PC-3 (cell line): ENCODE measurements around the gene MCAT. TPM values are rescaled to one million over a fixed set of nuclear protein-coding genes. Genes with fewer than 3 reads are reported as not detected.

Experiments used
- ATAC-seq: fragments of 200-7000 bp; cut with Tn5 transposase; 2 replicates; pipeline ENCODE4 v1.9.1; 2020; ENCODE audit warnings: mild to moderate bottlenecking, moderate library complexity
- BruUV-seq: library from RNA; stranded (reverse); fragments of 400-500 nt; replicated peaks from 2 replicates; lab custom pipeline; 2021; lab: Mats Ljungman, UMichigan
- CTCF ChIA-PET: fragments of 300-600 bp; sonication (Branson Sonifier 250); formaldehyde crosslinking; loops from one replicate; lab custom pipeline; 2022; ENCODE audit warnings: antibody characterized with exemption; lab: Charles Lee
- POLR2A ChIA-PET: fragments of 300-600 bp; sonication (Branson Sonifier 250); formaldehyde crosslinking; loops from one replicate; lab custom pipeline; 2022; ENCODE audit warnings: antibody characterized with exemption; ENCODE audit not compliant: unreplicated experiment; lab: Charles Lee
- DNase-seq: peaks from one replicate; pipeline ENCODE4 v3.0.0-alpha.2; 2015
- H2AFZ ChIP-seq: fragments of 300-600 bp; sonication (generic); 2 replicates; pipeline ENCODE4 v1.6.0; 2016; ENCODE audit warnings: antibody characterized with exemption, low read length
- H3F3A ChIP-seq: fragments of 300-600 bp; sonication (generic); one replicate; pipeline ENCODE4 v1.6.0; 2017; ENCODE audit warnings: antibody characterized with exemption, low read length, control low read depth, mild to moderate bottlenecking; ENCODE audit not compliant: unreplicated experiment
- H3K27ac ChIP-seq: fragments of 300-600 bp; sonication (generic); 2 replicates; pipeline ENCODE4 v1.5.1; 2016; ENCODE audit warnings: mild to moderate bottlenecking, low read length
- H3K27me3 ChIP-seq: fragments of 300-600 bp; sonication (generic); 2 replicates; pipeline ENCODE4 v1.6.1; 2016; ENCODE audit warnings: low read length, mixed read lengths
- H3K36me3 ChIP-seq: fragments of 300-600 bp; sonication (generic); 2 replicates; pipeline ENCODE4 v1.6.1; 2016; ENCODE audit warnings: low read depth, mixed run types, low read length, mixed read lengths
- H3K4me1 ChIP-seq: fragments of 300-600 bp; sonication (generic); 2 replicates; pipeline ENCODE4 v1.5.1; 2016; ENCODE audit warnings: low read length; ENCODE audit not compliant: insufficient read depth
- H3K4me2 ChIP-seq: fragments of 300-600 bp; sonication (generic); 2 replicates; pipeline ENCODE4 v1.6.0; 2016; ENCODE audit warnings: low read length
- H3K4me3 ChIP-seq: fragments of 300-600 bp; sonication (generic); 2 replicates; pipeline ENCODE4 v1.5.1; 2016; ENCODE audit warnings: mild to moderate bottlenecking, low read length, mixed read lengths
- H3K79me2 ChIP-seq: fragments of 300-600 bp; sonication (generic); 2 replicates; pipeline ENCODE4 v1.6.1; 2017; ENCODE audit warnings: low read length, mixed read lengths
- H3K9ac ChIP-seq: fragments of 300-600 bp; sonication (generic); 2 replicates; pipeline ENCODE4 v1.6.0; 2016; ENCODE audit warnings: mild to moderate bottlenecking, low read length
- H3K9me2 ChIP-seq: fragments of 300-600 bp; sonication (generic); replicated peaks from 2 replicates; pipeline ENCODE4 v1.6.1; 2016; ENCODE audit warnings: mixed run types, low read length, mixed read lengths
- H3K9me3 ChIP-seq: fragments of 300-600 bp; sonication (generic); 2 replicates; pipeline ENCODE4 v1.6.1; 2016; ENCODE audit warnings: low read length, mixed read lengths
- H4K20me1 ChIP-seq: fragments of 300-600 bp; sonication (generic); 2 replicates; pipeline ENCODE4 v1.6.1; 2016; ENCODE audit warnings: low read length, mixed read lengths
- CTCF ChIP-seq: fragments of 300-600 bp; sonication (generic); conservative IDR thresholded peaks from 2 replicates; pipeline ENCODE4 v1.5.1; 2017; ENCODE audit warnings: antibody characterized with exemption, low read depth, mild to moderate bottlenecking, low read length
- EZH2 ChIP-seq: fragments of 300-600 bp; sonication (generic); IDR thresholded peaks from one replicate; pipeline ENCODE4 v1.6.1; 2017; ENCODE audit warnings: antibody characterized with exemption, mild to moderate bottlenecking, low read length; ENCODE audit not compliant: unreplicated experiment
- EZH2phosphoT487 ChIP-seq: fragments of 300-600 bp; sonication (generic); IDR thresholded peaks from 2 replicates; pipeline ENCODE4 v1.6.1; 2018; ENCODE audit warnings: mild to moderate bottlenecking, antibody characterized with exemption, low read length, borderline replicate concordance
- intact Hi-C: fragments of 100-400 bp; cut with micrococcal nuclease; formaldehyde crosslinking; loops from 2 replicates; pipeline ENCODE4 v1.9.0; 2023
- total RNA-seq: library from RNA; depleted of rRNA; stranded (reverse); fragments of >200 nt; gene quantifications from 2 replicates; pipeline ENCODE4 v1.2.3, GENCODE V29; 2014

MCAT gene
- total RNA-seq, 1 experiment from 2014 or later: 29.2 TPM

GRCh38 chr22:43088984-43089717, 54.0 kb downstream of the MCAT start, which contains the start of gene TTLL1:
TTLL1 (minus strand) TSS chr22:43089391; CDS start chr22:43075586, 13,805 bp downstream.
- Histone ChIP-seq H3K27ac (peak within 1 kb of the TSS; percentile 46), H3K79me2 (no peaks in the 10 kb centered on the region), H3K36me3 (no peaks in the 10 kb centered on the region), H3K4me1 (peaks cover 5% of the 10 kb centered on the region), H3K9me3 (no peaks in the 10 kb centered on the region), H3K4me3 (peak within 1 kb of the TSS; percentile 78), H4K20me1 (no peaks in the 10 kb centered on the region), H2AFZ (peak within 1 kb of the TSS; percentile 91), H3K4me2 (peak within 1 kb of the TSS; percentile 92), H3K9ac (peak within 1 kb of the TSS; percentile 64), H3F3A (no peaks in the 10 kb centered on the region), H3K9me2 (no peaks in the 10 kb centered on the region), H3K27me3 (no peaks in the 10 kb centered on the region)
- intact Hi-C loops: no loop called here
- DNase-seq: peak; percentile 85
- TF ChIP-seq CTCF (no peak), EZH2 (no peak), EZH2phosphoT487 (no peak)
- no TSS peak for BruUV-seq
- peak; percentile 91 for ATAC-seq
- ChIA-PET CTCF (no interaction called here), POLR2A (no interaction called here)

- no peaks in the 10 kb centered on the region for H3K36me3 ChIP-seq
- H3K9me3 ChIP-seq: no peaks in the 10 kb centered on the region
- peak overlapping the region; percentile 92 for H3K4me2 ChIP-seq
- intact Hi-C loops: no loop called here
- H3K4me1 ChIP-seq: peaks cover under 1% of the 10 kb centered on the region
- BruUV-seq: TSS peak; percentile 84
- H3F3A ChIP-seq: no peaks in the 10 kb centered on the region
- no peaks in the 10 kb centered on the region for H3K9me2 ChIP-seq
- ATAC-seq (peak; percentile 12), DNase-seq (no peak)
- H3K79me2 ChIP-seq: no peaks in the 10 kb centered on the region
- H3K4me3 ChIP-seq: peak overlapping the region; percentile 78
- POLR2A ChIA-PET: no interaction called here
- peak overlapping the region; percentile 91 for H2AFZ ChIP-seq
- CTCF ChIA-PET: no interaction called here
- peak overlapping the region; percentile 64 for H3K9ac ChIP-seq
- H4K20me1 ChIP-seq: no peaks in the 10 kb centered on the region
- H3K27ac ChIP-seq: peak overlapping the region; percentile 46
- no peaks in the 10 kb centered on the region for H3K27me3 ChIP-seq
- no peak for TF ChIP-seq EZH2
- no peak for TF ChIP-seq CTCF
- no peak for TF ChIP-seq EZH2phosphoT487
These were observed 54.6 kb downstream of the MCAT start for GRCh38 chr22:43088627-43088983.
